A549 (cell line): ENCODE measurements around the gene BBX. TPM values are rescaled to one million over a fixed set of nuclear protein-coding genes. Genes with fewer than 3 reads are reported as not detected.

Experiments used
- ATAC-seq, 2 experiments: fragments of 200-7000 bp in 1 of 2; fragments of >200 bp in 1 of 2; cut with Nextera tagmentation in 1 of 2; cut with Tn5 transposase in 1 of 2; 3 replicates each; pipeline versions ENCODE4 v1.8.0 to v1.9.1; 2018 to 2020; ENCODE audit warnings: mild to moderate bottlenecking in 1 of 2, moderate library complexity in 1 of 2
- CTCF ChIA-PET: fragments of 300-600 bp; sonication (Branson Sonifier 250); formaldehyde crosslinking; extraction: SDS; loops from one replicate; lab custom pipeline; 2021; ENCODE audit warnings: antibody characterized with exemption, inconsistent platforms; lab: Yijun Ruan, JAX
- POLR2A ChIA-PET: fragments of 350-600 bp; formaldehyde crosslinking; extraction: SDS; loops from one replicate; lab custom pipeline; 2021; ENCODE audit warnings: antibody characterized with exemption, inconsistent platforms; lab: Yijun Ruan, JAX
- DNase-seq, 2 experiments: peaks; one replicate each; pipeline versions ENCODE4 v3.0.0 to v3.0.0-alpha.2; 2011 to 2016; ENCODE audit warnings: low read depth in 1 of 2, low spot score in 1 of 2
- FAIRE-seq: peaks from 2 replicates; lab custom pipeline; 2011; peaks lifted over from hg19 to GRCh38; lab: Jason Lieb, UNC
- H3K27ac ChIP-seq, 2 experiments: fragments of >200 bp; sonication (Bioruptor Twin); formaldehyde crosslinking; 3 replicates each; pipeline ENCODE4 v1.5.1; 2016 to 2017
- H3K4me1 ChIP-seq: fragments of >200 bp; sonication (Bioruptor Twin); formaldehyde crosslinking; 3 replicates; pipeline ENCODE4 v1.6.1; 2016
- H3K4me2 ChIP-seq: fragments of >200 bp; sonication (Bioruptor Twin); formaldehyde crosslinking; 3 replicates; pipeline ENCODE4 v1.6.1; 2016
- H3K4me3 ChIP-seq: fragments of >200 bp; sonication (Bioruptor Twin); formaldehyde crosslinking; 3 replicates; pipeline ENCODE4 v1.5.1; 2016
- H3K9me3 ChIP-seq: fragments of >200 bp; sonication (Bioruptor Twin); formaldehyde crosslinking; 3 replicates; pipeline ENCODE4 v1.6.1; 2016
- CBX2 ChIP-seq: fragments of 200-600 bp; sonication (generic); IDR thresholded peaks from 2 replicates; pipeline ENCODE4 v1.6.1; 2016; ENCODE audit warnings: low read depth, mild to moderate bottlenecking, borderline replicate concordance
- CEBPB ChIP-seq, 2 experiments: fragments of >200 bp in 1 of 2; sonication (Bioruptor Twin) in 1 of 2; formaldehyde crosslinking in 1 of 2; IDR thresholded peaks; 2 replicates each; pipeline ENCODE4 v1.6.1; 2012 to 2016
- CHD2 ChIP-seq: fragments of 150-350 bp; IDR thresholded peaks from 2 replicates; pipeline ENCODE4 v1.6.1; 2014; ENCODE audit warnings: low read length; ENCODE audit not compliant: partially characterized antibody
- E2F6 ChIP-seq: IDR thresholded peaks from 2 replicates; pipeline ENCODE4 v1.6.1; 2012; ENCODE audit warnings: low read depth, borderline replicate concordance
- EHF ChIP-seq: fragments of 250-450 bp; sonication (Bioruptor Pico); IDR thresholded peaks from 2 replicates; pipeline ENCODE4 v1.5.0; 2020; ENCODE audit warnings: mild to moderate bottlenecking
- EHMT2 ChIP-seq: fragments of 200-600 bp; sonication (generic); IDR thresholded peaks from 2 replicates; pipeline ENCODE4 v1.6.1; 2016; ENCODE audit warnings: antibody characterized with exemption, low read depth, mild to moderate bottlenecking, moderate library complexity
- ESRRA ChIP-seq: fragments of 150-350 bp; IDR thresholded peaks from 2 replicates; pipeline ENCODE4 v1.6.1; 2014; ENCODE audit warnings: mild to moderate bottlenecking, low read length, borderline replicate concordance
- FOXS1 ChIP-seq: fragments of 250-450 bp; sonication (Bioruptor Pico); IDR thresholded peaks from 2 replicates; pipeline ENCODE4 v1.5.0; 2020; ENCODE audit warnings: mild to moderate bottlenecking, moderate library complexity
- GATA3 ChIP-seq: IDR thresholded peaks from 2 replicates; pipeline ENCODE4 v1.6.1; 2012; ENCODE audit warnings: borderline replicate concordance
- HEYL ChIP-seq: fragments of 250-450 bp; sonication (Bioruptor Pico); IDR thresholded peaks from 2 replicates; pipeline ENCODE4 v1.8.0; 2021; ENCODE audit warnings: mild to moderate bottlenecking, moderate library complexity
- KDM1A ChIP-seq: fragments of 200-600 bp; sonication (generic); IDR thresholded peaks from 2 replicates; pipeline ENCODE4 v1.6.1; 2016; ENCODE audit warnings: low read depth, mild to moderate bottlenecking
- MAZ ChIP-seq: fragments of 150-350 bp; IDR thresholded peaks from 2 replicates; pipeline ENCODE4 v1.6.1; 2014; ENCODE audit warnings: antibody characterized with exemption, low read depth, low read length, borderline replicate concordance
- NFE2L2 ChIP-seq: fragments of 150-350 bp; conservative IDR thresholded peaks from 2 replicates; pipeline ENCODE4 v1.6.1; 2014; ENCODE audit warnings: low read length
- NPAS2 ChIP-seq: fragments of 250-450 bp; sonication (Bioruptor Pico); IDR thresholded peaks from 2 replicates; pipeline ENCODE4 v1.8.0; 2022; ENCODE audit warnings: mild to moderate bottlenecking, moderate library complexity, borderline replicate concordance
- NR3C1 ChIP-seq: fragments of >200 bp; sonication (Bioruptor Twin); formaldehyde crosslinking; IDR thresholded peaks from 3 replicates; pipeline ENCODE4 v1.6.1; 2017
- PHF8 ChIP-seq: fragments of 200-600 bp; sonication (generic); IDR thresholded peaks from 2 replicates; pipeline ENCODE4 v1.6.1; 2016; ENCODE audit warnings: low read depth, mild to moderate bottlenecking, antibody characterized with exemption, moderate library complexity, borderline replicate concordance
- RARB ChIP-seq: fragments of 250-450 bp; sonication (Bioruptor Pico); IDR thresholded peaks from 2 replicates; pipeline ENCODE4 v1.8.0; 2021; ENCODE audit warnings: mild to moderate bottlenecking, moderate library complexity
- RNF2 ChIP-seq: fragments of 200-600 bp; sonication (generic); IDR thresholded peaks from 2 replicates; pipeline ENCODE4 v1.6.1; 2016; ENCODE audit warnings: low read depth, mild to moderate bottlenecking, antibody characterized with exemption, moderate library complexity, borderline replicate concordance
- USF2 ChIP-seq: fragments of 450-650 bp; IDR thresholded peaks from 2 replicates; pipeline ENCODE4 v1.6.1; 2014; ENCODE audit warnings: antibody characterized with exemption
- ZC3H11A ChIP-seq: fragments of 450-650 bp; IDR thresholded peaks from 2 replicates; pipeline ENCODE4 v1.6.1; 2014; ENCODE audit warnings: antibody characterized with exemption, mild to moderate bottlenecking
- ZFP36 ChIP-seq: fragments of 450-650 bp; IDR thresholded peaks from 2 replicates; pipeline ENCODE4 v1.6.1; 2014; ENCODE audit warnings: borderline replicate concordance; ENCODE audit not compliant: partially characterized antibody
- ZNF302 ChIP-seq: fragments of 250-450 bp; sonication (Bioruptor Pico); IDR thresholded peaks from 2 replicates; pipeline ENCODE4 v1.9.0; 2021; ENCODE audit warnings: inconsistent platforms, mild to moderate bottlenecking, moderate library complexity
- WGBS: methylation state at CpG from one replicate; pipeline ENCODE4 v1.1.6; 2017; ENCODE audit errors: missing lambda C conversion rate; 5-methylcytosine and 5-hydroxymethylcytosine counted together
- polyA plus RNA-seq, 4 experiments: library from polyadenylated mRNA; depleted of rRNA in 3 of 4; stranded (reverse); fragments of >200 nt; fragmentation: RNase III in 1 of 4; extraction: RNeasy Plus Mini Kit Qiagen cat#74134 plus additional on column Dnase treatment in 1 of 4; gene quantifications; 2 replicates in 3 of 4; 3 replicates in 1 of 4; pipeline ENCODE4 v1.2.3, GENCODE V29; 2011 to 2017
- TF ChIP-seq, protein P1 (sequence below): fragments of 200-600 bp; sonication (generic); IDR thresholded peaks from 2 replicates; pipeline ENCODE4 v1.6.1; 2016; ENCODE audit warnings: antibody characterized with exemption, mild to moderate bottlenecking, moderate library complexity
- TF ChIP-seq, protein P2 (sequence below): fragments of >200 bp; sonication (Bioruptor Twin); formaldehyde crosslinking; IDR thresholded peaks from 2 replicates; pipeline ENCODE4 v1.6.1; 2016

BBX gene
- polyA plus RNA-seq, 2 of the 4 experiments (the other 2 are of a cell fraction): 16.7 to 62.8 TPM

DNA sequence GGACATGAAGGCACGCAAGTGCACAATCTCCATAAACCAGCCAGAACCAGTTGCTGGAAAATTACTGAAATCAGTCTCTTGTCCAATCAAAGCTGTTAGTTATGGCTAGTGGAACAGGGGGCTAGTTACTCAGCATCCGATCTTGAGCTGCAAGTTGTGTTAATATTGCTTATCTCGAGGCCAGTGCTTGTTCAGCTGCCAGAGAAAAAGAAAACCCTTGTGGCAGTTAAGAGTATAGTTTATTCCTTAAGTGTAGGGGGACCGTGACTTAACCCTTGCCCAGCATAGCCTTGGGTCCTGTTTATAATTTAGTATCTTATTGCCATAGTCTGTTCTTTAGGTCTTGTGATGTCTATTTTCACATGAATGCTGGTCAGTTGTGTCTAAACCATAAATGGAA is 299.5 kb downstream of the BBX start:
- FAIRE-seq (no peak), ATAC-seq (peak in 1 of 2 experiments; percentile 45; a peak in 1 of 6 replicates), DNase-seq (no peak)
- H3K4me2 ChIP-seq: no peak overlapping the region
- H3K4me3 ChIP-seq: no peak overlapping the region
- no peaks in the 10 kb centered on the region for H3K9me3 ChIP-seq
- ChIA-PET CTCF (no interaction called here), POLR2A (no interaction called here)
- H3K4me1 ChIP-seq: no peaks in the 10 kb centered on the region
- WGBS: 62% methylated on average over 4 of the region's 4 CpGs
- no peak overlapping the region for H3K27ac ChIP-seq
- TF ChIP-seq, protein P1, sequence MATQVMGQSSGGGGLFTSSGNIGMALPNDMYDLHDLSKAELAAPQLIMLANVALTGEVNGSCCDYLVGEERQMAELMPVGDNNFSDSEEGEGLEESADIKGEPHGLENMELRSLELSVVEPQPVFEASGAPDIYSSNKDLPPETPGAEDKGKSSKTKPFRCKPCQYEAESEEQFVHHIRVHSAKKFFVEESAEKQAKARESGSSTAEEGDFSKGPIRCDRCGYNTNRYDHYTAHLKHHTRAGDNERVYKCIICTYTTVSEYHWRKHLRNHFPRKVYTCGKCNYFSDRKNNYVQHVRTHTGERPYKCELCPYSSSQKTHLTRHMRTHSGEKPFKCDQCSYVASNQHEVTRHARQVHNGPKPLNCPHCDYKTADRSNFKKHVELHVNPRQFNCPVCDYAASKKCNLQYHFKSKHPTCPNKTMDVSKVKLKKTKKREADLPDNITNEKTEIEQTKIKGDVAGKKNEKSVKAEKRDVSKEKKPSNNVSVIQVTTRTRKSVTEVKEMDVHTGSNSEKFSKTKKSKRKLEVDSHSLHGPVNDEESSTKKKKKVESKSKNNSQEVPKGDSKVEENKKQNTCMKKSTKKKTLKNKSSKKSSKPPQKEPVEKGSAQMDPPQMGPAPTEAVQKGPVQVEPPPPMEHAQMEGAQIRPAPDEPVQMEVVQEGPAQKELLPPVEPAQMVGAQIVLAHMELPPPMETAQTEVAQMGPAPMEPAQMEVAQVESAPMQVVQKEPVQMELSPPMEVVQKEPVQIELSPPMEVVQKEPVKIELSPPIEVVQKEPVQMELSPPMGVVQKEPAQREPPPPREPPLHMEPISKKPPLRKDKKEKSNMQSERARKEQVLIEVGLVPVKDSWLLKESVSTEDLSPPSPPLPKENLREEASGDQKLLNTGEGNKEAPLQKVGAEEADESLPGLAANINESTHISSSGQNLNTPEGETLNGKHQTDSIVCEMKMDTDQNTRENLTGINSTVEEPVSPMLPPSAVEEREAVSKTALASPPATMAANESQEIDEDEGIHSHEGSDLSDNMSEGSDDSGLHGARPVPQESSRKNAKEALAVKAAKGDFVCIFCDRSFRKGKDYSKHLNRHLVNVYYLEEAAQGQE: no peak
- TF ChIP-seq NFE2L2 (no peak), ZFP36 (no peak), CHD2 (no peak), GATA3 (no peak), MAZ (no peak), KDM1A (no peak), NPAS2 (no peak), USF2 (no peak), ESRRA (no peak), EHMT2 (no peak), CBX2 (no peak), RNF2 (no peak), EHF (no peak)
- TF ChIP-seq, protein P2, sequence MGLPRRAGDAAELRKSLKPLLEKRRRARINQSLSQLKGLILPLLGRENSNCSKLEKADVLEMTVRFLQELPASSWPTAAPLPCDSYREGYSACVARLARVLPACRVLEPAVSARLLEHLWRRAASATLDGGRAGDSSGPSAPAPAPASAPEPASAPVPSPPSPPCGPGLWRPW: no peak

- ChIA-PET POLR2A (no interaction called here), CTCF (interaction anchor here (0.6 to 1.6 kb wide), 7 partner anchors 10 to 665 kb away, joined by 3 to 5 read pairs (median 4); no protein-coding TSS in a partner anchor)
- ATAC-seq (no peak; a peak in 1 of 6 replicates), FAIRE-seq (no peak), DNase-seq (no peak)
- Histone ChIP-seq H3K4me1 (no peaks in the 10 kb centered on the region), H3K27ac (no peak overlapping the region), H3K4me2 (no peak overlapping the region), H3K9me3 (no peaks in the 10 kb centered on the region), H3K4me3 (no peak overlapping the region)
- TF ChIP-seq E2F6 (no peak), NPAS2 (no peak), RARB (CRISPR knock-in tag) (no peak), RNF2 (no peak)
- WGBS: 40% methylated on average over 4 of the region's 4 CpGs
Observed at GRCh38 chr3:107824822-107825371, 302.1 kb downstream of the BBX start.

DNA sequence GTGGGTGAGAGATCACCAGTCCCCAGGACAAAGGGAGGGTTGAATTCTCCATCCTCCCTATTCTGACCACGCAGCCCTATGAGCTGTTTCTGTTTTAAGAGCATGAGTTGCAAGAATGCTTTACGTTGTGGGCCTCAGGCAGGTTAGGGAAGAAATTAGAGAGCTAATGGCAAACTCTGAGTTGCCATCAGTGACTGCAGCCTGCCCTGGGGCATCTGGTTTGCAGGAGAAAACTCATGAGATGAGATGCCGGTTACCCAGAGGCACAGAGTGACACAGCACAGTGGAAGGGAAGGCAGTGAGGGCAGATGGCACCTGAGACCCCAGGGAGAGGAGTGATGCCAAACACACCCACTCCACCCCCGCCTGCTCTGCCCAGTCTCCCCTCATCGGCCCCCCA is 302.8 kb downstream of the BBX start:
- DNase-seq: no peak
- no peak for ATAC-seq
- ChIA-PET CTCF (interaction anchor here (0.6 to 1.6 kb wide), 6 partner anchors 9 to 664 kb away, joined by 3 to 5 read pairs (median 4); no protein-coding TSS in a partner anchor), POLR2A (no interaction called here)
- no peaks in the 10 kb centered on the region for H3K9me3 ChIP-seq
- FAIRE-seq: no peak
- no peaks in the 10 kb centered on the region for H3K4me1 ChIP-seq
- no peak overlapping the region for H3K4me2 ChIP-seq
- 57% methylated on average over 5 of the region's 5 CpGs for WGBS
- H3K27ac ChIP-seq: no peak overlapping the region
- TF ChIP-seq PHF8: no peak
- no peak for TF ChIP-seq CBX2
- TF ChIP-seq CHD2: no peak
- TF ChIP-seq NR3C1: no peak
- no peak for TF ChIP-seq ZFP36
- no peak for TF ChIP-seq ZNF302 (CRISPR knock-in tag)
- TF ChIP-seq FOXS1 (CRISPR knock-in tag): no peak
- TF ChIP-seq CEBPB (IDR thresholded peaks at IDR 0.05): no peak
- TF ChIP-seq, protein P1: no peak
- TF ChIP-seq MAZ: no peak
- no peak for TF ChIP-seq ZC3H11A
- TF ChIP-seq HEYL: no peak
- no peak overlapping the region for H3K4me3 ChIP-seq
